DND-41 (cell line): ENCODE results near the gene PROCR.
"Not testable (repeated sequence)": the region's sequence is repeated elsewhere in the genome, so short reads cannot be mapped to it uniquely, and the experiment has no call there.

Source experiments
- ATAC-seq: fragments of 200-7000 bp; cut with Tn5 transposase; 3 replicates; pipeline ENCODE4 v1.9.1; 2021; ENCODE audit warnings: low read depth; ENCODE audit not compliant: insufficient read depth
- DNase-seq: peaks from one replicate; pipeline ENCODE4 v3.0.0-alpha.2; 2020
- H2AFZ ChIP-seq: 2 replicates; pipeline ENCODE4 v1.6.0; 2012; ENCODE audit warnings: low read depth, low read length
- H3K27ac ChIP-seq: 2 replicates; pipeline ENCODE4 v1.5.1; 2012; ENCODE audit warnings: low read length, inconsistent platforms
- H3K27me3 ChIP-seq: fragments of 200-600 bp; sonication (generic); 2 replicates; pipeline ENCODE4 v1.6.0; 2012; ENCODE audit warnings: low read length, mild to moderate bottlenecking, inconsistent platforms; ENCODE audit not compliant: insufficient read depth, poor library complexity
- H3K36me3 ChIP-seq: 2 replicates; pipeline ENCODE4 v1.5.1; 2012; ENCODE audit warnings: low read length, inconsistent platforms; ENCODE audit not compliant: insufficient read depth
- H3K4me1 ChIP-seq: 2 replicates; pipeline ENCODE4 v1.5.1; 2012; ENCODE audit warnings: mild to moderate bottlenecking, low read length; ENCODE audit not compliant: insufficient read depth
- H3K4me2 ChIP-seq: 2 replicates; pipeline ENCODE4 v1.6.0; 2012; ENCODE audit warnings: mild to moderate bottlenecking, moderate library complexity, low read length, inconsistent platforms; ENCODE audit not compliant: insufficient read depth
- H3K4me3 ChIP-seq, 2 experiments: fragments of 200-600 bp in 1 of 2; shearing (Covaris generic) in 1 of 2; 2 replicates each; pipeline ENCODE4 v1.5.1; 2012 to 2016; ENCODE audit warnings: inconsistent platforms in 2 of 2, low read length in 2 of 2, mild to moderate bottlenecking in 2 of 2, low read depth in 1 of 2, moderate library complexity in 1 of 2
- H3K79me2 ChIP-seq: 2 replicates; pipeline ENCODE4 v1.6.0; 2012; ENCODE audit warnings: low read length, inconsistent platforms; ENCODE audit not compliant: insufficient read depth
- H3K9ac ChIP-seq: 2 replicates; pipeline ENCODE4 v1.6.0; 2012; ENCODE audit warnings: low read depth, mild to moderate bottlenecking, inconsistent platforms, low read length, moderate library complexity
- H3K9me3 ChIP-seq: 2 replicates; pipeline ENCODE4 v1.5.1; 2012; ENCODE audit warnings: low read length, moderate library complexity, mild to moderate bottlenecking, inconsistent platforms; ENCODE audit not compliant: insufficient read depth, severe bottlenecking
- H4K20me1 ChIP-seq: 2 replicates; pipeline ENCODE4 v1.6.0; 2012; ENCODE audit warnings: low read length; ENCODE audit not compliant: insufficient read depth
- CTCF ChIP-seq: IDR thresholded peaks from 2 replicates; pipeline ENCODE4 v1.5.1; 2012; ENCODE audit warnings: borderline replicate concordance, low read length, moderate library complexity, mild to moderate bottlenecking; ENCODE audit not compliant: poor library complexity, severe bottlenecking; ENCODE audit errors: extremely low read depth
- EZH2 ChIP-seq: IDR thresholded peaks from 3 replicates; pipeline ENCODE4 v1.6.1; 2012; ENCODE audit warnings: borderline replicate concordance, low read depth, mild to moderate bottlenecking, moderate library complexity, low read length, inconsistent platforms; ENCODE audit not compliant: severe bottlenecking

PROCR gene

GRCh38 chr20:35165221-35166185, 6.4 kb upstream of the PROCR start:
- Histone ChIP-seq H3K79me2 (no peaks in the 10 kb centered on the region), H3K36me3 (no peaks in the 10 kb centered on the region), H3K4me1 (no peaks in the 10 kb centered on the region), H3K4me3 (no peak overlapping the region), H3K9ac (no peak overlapping the region), H3K27ac (no peak overlapping the region), H2AFZ (no peak overlapping the region), H3K9me3 (no peaks in the 10 kb centered on the region), H4K20me1 (no peaks in the 10 kb centered on the region), H3K4me2 (no peak overlapping the region), H3K27me3 (no peaks in the 10 kb centered on the region)
- ATAC-seq (no peak), DNase-seq (no peak)
- TF ChIP-seq CTCF = no peak
- TF ChIP-seq EZH2 = no peak

- Histone ChIP-seq H4K20me1 (no peaks in the 10 kb centered on the region), H3K4me2 (no peak overlapping the region), H3K4me3 (no peak overlapping the region), H2AFZ (no peak overlapping the region), H3K9me3 (no peaks in the 10 kb centered on the region), H3K36me3 (no peaks in the 10 kb centered on the region), H3K27ac (no peak overlapping the region), H3K79me2 (no peaks in the 10 kb centered on the region), H3K4me1 (no peaks in the 10 kb centered on the region), H3K27me3 (no peaks in the 10 kb centered on the region), H3K9ac (no peak overlapping the region)
- DNase-seq (no peak), ATAC-seq (no peak)
- TF ChIP-seq EZH2 = no peak
- TF ChIP-seq CTCF = no peak
Observed at GRCh38 chr20:35166242-35166830, 5.5 kb upstream of the PROCR start.

GRCh38 chr20:35167787-35168186, 4.1 kb upstream of the PROCR start:
- Histone ChIP-seq H4K20me1 (no peaks in the 10 kb centered on the region), H3K4me2 (no peak overlapping the region), H3K9me3 (no peaks in the 10 kb centered on the region), H3K36me3 (no peaks in the 10 kb centered on the region), H3K27ac (no peak overlapping the region), H3K79me2 (no peaks in the 10 kb centered on the region), H3K4me3 (no peak overlapping the region), H3K4me1 (peaks cover 6% of the 10 kb centered on the region), H2AFZ (no peak overlapping the region), H3K27me3 (peaks cover 9% of the 10 kb centered on the region), H3K9ac (no peak overlapping the region)
- TF ChIP-seq EZH2 (no peak), CTCF (no peak)
- ATAC-seq = no peak
- DNase-seq = no peak

- not testable (repeated sequence) for H3K27ac ChIP-seq, H3K79me2 ChIP-seq, H3K4me3 ChIP-seq, H3K9me3 ChIP-seq, DNase-seq, H3K36me3 ChIP-seq, H3K4me1 ChIP-seq, ATAC-seq, H3K27me3 ChIP-seq, H2AFZ ChIP-seq, H4K20me1 ChIP-seq, H3K4me2 ChIP-seq, H3K9ac ChIP-seq
Observed at GRCh38 chr20:35168701-35169409, 3.0 kb upstream of the PROCR start.
